ENCODE results near the gene CRYGB. TPM values are rescaled to one million over a fixed set of nuclear protein-coding genes. Genes with fewer than 3 reads are reported as not detected.
"Not testable (repeated sequence)": the region's sequence is repeated elsewhere in the genome, so short reads cannot be mapped to it uniquely, and the experiment has no call there.

The CRYGB gene
- polyA plus RNA-seq, 3 donors = not detected

DNA sequence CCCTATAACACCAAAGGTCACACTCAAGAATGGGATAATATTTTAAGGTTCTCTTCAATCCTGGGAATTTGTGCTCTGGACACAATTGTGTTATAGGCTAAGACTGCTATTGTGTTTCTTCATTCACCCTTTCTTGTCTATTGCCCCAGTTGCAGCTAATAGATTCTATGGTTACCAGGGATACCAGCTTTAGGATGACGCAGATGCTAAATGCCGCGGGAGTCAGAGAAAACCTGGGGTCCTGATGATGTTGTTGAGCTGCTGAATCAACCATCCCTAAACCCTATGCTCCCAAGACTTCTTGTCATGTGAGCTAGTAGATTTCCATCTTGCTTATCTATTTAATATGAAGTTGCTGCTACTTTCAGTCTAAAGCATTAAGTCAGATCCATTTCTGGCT is 27.0 kb downstream of the CRYGB start:
- DNase-seq (ENCODE audit: low read depth in 3 of 3, low spot score in 2 of 3) = no peak

- not testable (repeated sequence) for DNase-seq (ENCODE audit: low read depth in 3 of 3, low spot score in 2 of 3)
Measured at GRCh38 chr2:208117390-208117789, 28.6 kb downstream of the CRYGB start.

GRCh38 chr2:208112969-208113368 is 33.0 kb downstream of the CRYGB start:
- DNase-seq (ENCODE audit: low read depth in 3 of 3, low spot score in 2 of 3) = no peak

GRCh38 chr2:208112273-208112745 is 33.6 kb downstream of the CRYGB start:
- not testable (repeated sequence) for DNase-seq (ENCODE audit: low read depth in 3 of 3, low spot score in 2 of 3)

DNA sequence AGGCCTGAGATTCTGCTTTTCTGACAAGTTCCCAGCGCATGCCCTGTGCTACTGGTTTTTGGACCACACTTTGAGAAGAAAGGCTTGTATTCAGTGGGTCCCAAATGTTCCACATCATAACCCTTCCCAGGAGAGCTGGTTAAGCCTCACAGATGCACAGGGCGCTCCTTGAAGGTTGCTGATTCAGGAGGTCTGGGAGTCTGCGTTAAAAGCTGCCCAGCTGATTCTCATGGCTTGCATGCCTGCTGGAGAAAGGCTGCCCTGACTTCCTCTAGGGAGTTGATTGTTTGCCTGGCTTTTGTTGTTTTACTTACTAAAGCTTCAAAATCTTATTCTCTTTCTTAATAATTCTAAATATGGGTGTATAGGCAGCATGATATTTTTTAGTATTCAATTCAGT is 42.3 kb downstream of the CRYGB start:
- no peak for DNase-seq (ENCODE audit: low read depth in 3 of 3, low spot score in 2 of 3)

DNA sequence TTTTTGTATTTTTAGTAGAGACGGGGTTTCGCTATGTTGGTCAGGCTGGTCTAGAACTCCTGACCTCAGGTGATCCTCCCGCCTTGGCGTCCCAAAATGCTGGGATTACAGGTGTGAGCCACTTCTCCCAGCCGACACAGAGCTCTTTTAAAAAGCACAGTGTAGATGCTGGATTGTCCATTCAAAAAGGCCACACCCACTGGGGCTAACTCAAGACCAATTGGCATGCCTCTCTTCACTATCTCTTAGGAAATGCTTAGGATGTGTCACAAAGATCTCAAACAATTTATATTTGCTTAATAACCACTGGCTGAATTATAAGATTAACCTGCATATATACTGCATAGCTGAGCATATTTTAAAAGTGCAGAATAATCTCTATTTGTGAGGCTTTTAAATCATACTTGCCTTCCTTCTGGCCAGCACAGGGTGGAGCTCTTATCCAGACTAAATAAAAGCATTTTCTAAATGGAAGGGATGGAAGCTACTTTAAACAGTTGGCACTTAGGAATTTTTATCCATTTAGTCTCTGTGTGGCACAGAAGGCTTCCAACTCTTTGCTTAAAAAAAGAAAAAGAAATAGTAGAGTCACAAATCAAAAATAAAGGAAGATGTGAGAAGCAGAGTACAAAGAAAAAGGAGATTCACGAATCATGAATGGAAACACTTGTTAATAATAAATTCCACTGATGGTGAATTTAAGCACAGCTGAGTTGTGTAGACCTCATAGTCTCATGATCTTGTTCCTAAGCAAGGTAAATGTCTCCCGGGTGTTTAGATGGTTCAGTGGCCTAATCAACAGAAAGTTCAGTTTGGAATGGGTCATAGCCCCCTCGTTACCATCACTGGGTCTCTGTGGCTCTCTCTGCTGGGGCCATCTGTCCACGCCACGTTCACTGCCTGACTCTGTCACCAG is 44.0 kb downstream of the CRYGB start:
- DNase-seq (ENCODE audit: low read depth in 3 of 3, low spot score in 2 of 3) = no peak

GRCh38 chr2:208099682-208100470 is 46.1 kb downstream of the CRYGB start:
- no peak for DNase-seq (ENCODE audit: low read depth in 3 of 3, low spot score in 2 of 3)

- not testable (repeated sequence) for DNase-seq (ENCODE audit: low read depth in 3 of 3, low spot score in 2 of 3)
Measured at GRCh38 chr2:208098701-208099100, 47.3 kb downstream of the CRYGB start.

DNA sequence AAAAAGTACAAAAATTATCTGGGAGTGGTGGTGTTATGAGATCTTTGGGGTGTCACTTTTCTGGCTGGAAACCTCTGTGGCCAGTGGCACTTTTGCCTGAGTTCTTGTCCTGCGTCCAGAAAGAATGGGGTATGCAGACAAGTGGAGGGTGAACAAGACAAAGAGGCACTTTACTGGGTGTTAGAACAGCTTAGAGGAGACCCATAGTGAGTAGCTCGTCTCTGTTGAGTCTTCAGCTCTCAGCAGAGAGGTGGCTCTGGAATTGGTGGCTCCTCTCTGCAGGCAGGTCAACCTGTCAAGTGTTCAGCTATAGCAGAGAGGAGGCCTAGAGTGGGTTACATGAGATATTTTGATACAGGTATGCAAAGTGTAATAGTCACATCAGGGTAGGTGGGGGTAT is 47.7 kb downstream of the CRYGB start:
- no peak for DNase-seq (ENCODE audit: low read depth in 3 of 3, low spot score in 2 of 3)

DNA sequence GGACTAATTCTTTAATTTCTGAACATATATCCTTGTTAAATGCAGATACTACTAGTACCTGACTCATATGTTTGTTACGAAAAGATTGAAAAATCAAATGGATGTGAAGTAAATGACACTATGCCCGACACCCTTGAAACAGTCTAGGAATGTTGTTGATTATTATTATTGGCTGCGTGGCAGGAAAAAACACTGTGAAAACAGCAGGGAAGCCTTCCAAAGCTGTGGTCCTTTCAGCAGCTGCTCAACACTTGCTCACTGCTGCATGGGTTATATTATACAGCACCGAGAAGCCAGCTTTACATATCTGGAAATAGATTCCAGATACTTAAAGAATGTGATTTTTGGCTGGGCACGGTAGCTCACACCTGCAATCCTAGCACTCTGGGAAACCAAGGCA is 48.2 kb downstream of the CRYGB start:
- no peak for DNase-seq (ENCODE audit: low read depth in 3 of 3, low spot score in 2 of 3)

GRCh38 chr2:208097313-208097712 is 48.6 kb downstream of the CRYGB start:
- no peak for DNase-seq (ENCODE audit: low read depth in 3 of 3, low spot score in 2 of 3)

- DNase-seq (ENCODE audit: low read depth in 3 of 3, low spot score in 2 of 3) = no peak
Measured at GRCh38 chr2:208096080-208096479, 49.9 kb downstream of the CRYGB start.

DNA sequence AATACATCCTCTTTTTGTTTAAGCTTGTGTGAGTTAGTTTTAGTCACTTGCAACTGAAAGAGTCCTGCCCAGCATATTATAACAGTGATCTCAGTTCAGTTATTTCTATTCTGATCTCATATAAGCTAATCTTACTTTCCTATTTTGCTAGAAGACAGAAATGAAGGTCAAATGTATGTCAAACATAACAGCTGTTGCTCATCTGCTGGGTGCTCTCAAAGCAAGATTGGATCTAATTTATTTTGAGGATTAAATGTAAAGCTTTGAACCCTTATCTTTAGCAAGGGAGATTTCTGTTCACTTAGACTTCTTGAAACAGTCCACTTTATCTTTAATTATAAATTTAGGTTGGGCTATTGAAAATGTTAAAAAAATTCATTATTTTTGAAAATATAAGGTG is 52.8 kb downstream of the CRYGB start:
- no peak for DNase-seq (ENCODE audit: low read depth in 3 of 3, low spot score in 2 of 3)

Other genes starting within 250 kb of the CRYGB start
- 10 to 100 TPM; 12.7 to 16.1 (median 13.4) TPM for gene PLEKHM3, start 120.6 kb downstream of the CRYGB start, polyA plus RNA-seq (ENCODE audit: insufficient read length in 3 of 3)
- under 1 TPM in 1 of 3 donors, not detected in 2; 0.21 TPM for gene CRYGD, start 21.6 kb downstream of the CRYGB start, polyA plus RNA-seq (ENCODE audit: insufficient read length in 3 of 3)
- gene CRYGC, start 16.3 kb downstream of the CRYGB start, polyA plus RNA-seq (ENCODE audit: insufficient read length in 3 of 3) = not detected
- not detected for gene CRYGA, start 17.4 kb upstream of the CRYGB start, polyA plus RNA-seq (ENCODE audit: insufficient read length in 3 of 3)
- under 1 TPM; 0.21 to 0.85 (median 0.44) TPM for gene C2orf80, start 43.9 kb upstream of the CRYGB start, polyA plus RNA-seq (ENCODE audit: insufficient read length in 3 of 3)
- 100 to 1,000 TPM in 2 of 3 donors, 10 to 100 TPM in 1; 98.5 to 114 (median 101) TPM for gene IDH1, start 108.9 kb upstream of the CRYGB start, polyA plus RNA-seq (ENCODE audit: insufficient read length in 3 of 3)
- 10 to 100 TPM; 24.3 to 27.2 (median 25.6) TPM for gene PIKFYVE, start 120.1 kb upstream of the CRYGB start, polyA plus RNA-seq (ENCODE audit: insufficient read length in 3 of 3)